Measurements from ENCODE around the gene BLM. TPM values are rescaled to one million over a fixed set of nuclear protein-coding genes. Genes with fewer than 3 reads are reported as not detected.

Gene BLM
- polyA plus RNA-seq, 4 donors: 10.3 to 14.4 (median 12.3) TPM

GRCh38 chr15:90691369-90691768, 25.8 kb upstream of the BLM start:
- no peak for DNase-seq (ENCODE audit: low read depth in 4 of 4, low spot score in 3 of 4)

DNA sequence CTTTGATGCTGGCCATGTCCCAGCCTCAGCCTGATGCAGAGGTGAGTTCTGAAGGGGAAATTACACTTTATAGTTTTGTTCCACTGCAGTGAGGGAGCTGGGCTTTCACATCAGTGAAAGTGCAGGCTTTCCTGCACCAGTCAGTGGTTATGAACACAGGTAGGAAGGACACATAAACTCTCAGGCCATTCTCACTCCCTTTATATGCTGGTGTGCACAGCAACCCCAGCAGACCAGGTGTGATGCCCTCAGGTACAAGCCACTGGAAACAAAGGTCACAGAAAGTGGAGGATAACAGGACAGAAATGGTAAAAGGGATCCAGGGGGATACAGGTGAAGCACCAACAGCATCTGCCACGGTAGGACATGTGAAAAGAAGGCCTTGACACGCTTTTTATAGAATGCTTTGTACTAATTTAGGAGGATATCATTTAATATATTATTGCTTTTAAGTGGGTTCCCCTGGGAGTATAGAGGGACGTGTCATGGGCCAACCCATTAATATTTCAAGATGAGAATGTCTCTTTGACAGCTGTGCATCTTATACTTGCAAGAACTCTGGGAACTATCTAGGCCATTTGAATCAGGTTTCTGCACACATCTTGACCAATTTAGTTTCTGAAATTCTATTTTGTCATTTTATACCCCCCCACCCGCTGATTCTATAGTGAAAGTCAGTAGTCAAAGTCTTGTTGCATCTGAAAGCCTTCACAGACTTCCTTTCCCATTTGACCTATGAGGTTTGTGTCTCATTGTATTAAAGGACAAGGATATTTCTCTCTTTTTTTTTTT, 25.0 kb upstream of the BLM start:
- no peak for DNase-seq (ENCODE audit: low read depth in 4 of 4, low spot score in 3 of 4)

- no peak for DNase-seq (ENCODE audit: low read depth in 4 of 4, low spot score in 3 of 4)
Measured at GRCh38 chr15:90694987-90695386, 22.2 kb upstream of the BLM start.

GRCh38 chr15:90697175-90697574, 20.0 kb upstream of the BLM start:
- DNase-seq (ENCODE audit: low read depth in 4 of 4, low spot score in 3 of 4): no peak

DNA sequence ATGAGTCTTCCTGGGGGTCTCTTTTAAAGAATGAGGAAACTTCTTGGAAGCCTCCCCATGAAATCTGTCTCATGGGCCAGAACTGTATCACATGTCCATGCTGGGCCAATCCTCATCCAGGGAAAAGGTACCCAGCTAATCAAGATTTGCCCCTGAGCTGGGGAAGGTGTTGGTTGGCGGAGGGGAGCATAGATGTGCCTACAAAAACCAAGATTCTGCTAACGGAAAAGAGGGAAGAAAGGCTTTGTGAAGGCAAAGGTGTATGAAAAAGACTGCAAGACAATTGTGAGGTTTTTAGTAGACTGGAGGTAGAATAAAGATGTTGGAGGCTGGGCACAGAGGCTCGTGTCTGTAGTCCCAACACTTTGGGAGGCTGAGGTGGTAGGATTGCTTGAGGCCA, 18.5 kb upstream of the BLM start:
- no peak for DNase-seq (ENCODE audit: low read depth in 4 of 4, low spot score in 3 of 4)

DNA sequence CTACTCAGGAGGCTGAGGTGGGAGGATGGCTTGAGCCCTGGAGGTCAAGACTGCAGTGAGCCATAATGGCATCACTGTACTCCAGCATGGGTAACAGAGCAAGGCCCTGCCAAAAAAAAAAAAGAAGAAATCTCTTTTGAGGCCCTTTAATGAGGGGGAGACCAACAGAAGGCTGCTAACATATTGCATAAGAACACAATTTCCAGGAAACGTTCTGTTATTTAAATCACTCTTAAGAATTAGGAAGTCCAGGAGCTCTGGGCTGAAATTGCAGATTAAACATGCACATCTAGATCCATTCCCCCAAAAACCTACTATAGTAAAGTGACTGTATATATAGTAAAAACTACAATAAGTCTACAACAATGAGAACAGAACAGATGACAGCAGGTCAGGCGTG, 16.1 kb upstream of the BLM start:
- DNase-seq (ENCODE audit: low read depth in 4 of 4, low spot score in 3 of 4): no peak

- DNase-seq (ENCODE audit: low read depth in 4 of 4, low spot score in 3 of 4): no peak
Measured at GRCh38 chr15:90701880-90702630, 15.1 kb upstream of the BLM start.

- no peak for DNase-seq (ENCODE audit: low read depth in 4 of 4, low spot score in 3 of 4)
Measured at GRCh38 chr15:90703455-90703854, 13.7 kb upstream of the BLM start.

- DNase-seq (ENCODE audit: low read depth in 4 of 4, low spot score in 3 of 4): no peak
Measured at GRCh38 chr15:90705212-90705611, 11.9 kb upstream of the BLM start.

GRCh38 chr15:90706394-90707327, 10.5 kb upstream of the BLM start:
- no peak for DNase-seq (ENCODE audit: low read depth in 4 of 4, low spot score in 3 of 4)

GRCh38 chr15:90707489-90707888, 9.7 kb upstream of the BLM start:
- DNase-seq (ENCODE audit: low read depth in 4 of 4, low spot score in 3 of 4): no peak

GRCh38 chr15:90708516-90708915, 8.6 kb upstream of the BLM start:
- DNase-seq (ENCODE audit: low read depth in 4 of 4, low spot score in 3 of 4): no peak

DNA sequence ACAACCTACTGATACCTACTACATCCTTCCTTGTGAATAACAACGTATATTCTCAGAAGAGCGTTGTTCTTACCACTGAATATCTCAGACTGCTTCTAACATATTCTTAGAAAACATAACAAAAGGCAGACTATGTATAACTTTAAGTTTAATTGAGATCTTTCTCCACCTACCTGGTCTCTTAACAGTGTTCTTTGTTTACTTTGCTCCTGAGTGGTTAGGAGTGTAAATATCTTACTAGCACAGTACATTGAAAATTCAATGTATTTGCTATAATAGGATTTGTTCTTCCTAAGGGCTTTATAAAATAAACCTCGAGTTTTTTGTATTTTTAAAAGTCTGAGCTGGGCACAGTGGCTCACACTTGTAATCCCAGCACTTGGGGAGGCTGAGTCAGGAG, 7.9 kb upstream of the BLM start:
- DNase-seq (ENCODE audit: low read depth in 4 of 4, low spot score in 3 of 4): no peak

DNA sequence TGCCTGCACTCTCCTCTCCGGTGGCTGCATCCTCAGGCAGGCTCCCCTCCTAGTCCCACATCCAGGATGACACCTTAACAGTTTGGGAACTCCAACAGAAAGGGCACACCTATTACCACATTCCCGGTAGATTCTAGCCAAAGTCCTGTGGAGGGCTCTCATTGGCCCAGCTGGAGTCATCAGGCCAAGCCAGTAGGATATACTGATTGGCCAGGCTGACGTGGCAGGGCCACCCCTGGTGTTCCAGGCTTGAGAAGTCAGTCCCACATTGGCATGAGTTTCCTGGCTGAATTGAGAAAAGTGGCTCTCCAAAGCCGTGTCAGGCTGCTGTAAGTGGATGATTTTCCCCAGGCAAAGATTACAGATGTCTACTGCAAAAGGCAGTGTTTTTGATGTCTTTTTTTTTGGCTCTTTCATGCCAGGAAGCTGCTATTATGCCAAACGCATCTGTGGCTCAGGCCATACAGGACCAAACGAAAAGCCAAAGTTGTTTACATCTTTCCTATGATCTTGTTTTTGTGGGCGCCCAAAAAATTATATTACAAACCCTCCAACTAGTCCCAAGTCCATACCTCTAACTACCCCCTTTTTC, 6.6 kb upstream of the BLM start:
- DNase-seq (ENCODE audit: low read depth in 4 of 4, low spot score in 3 of 4): no peak

- DNase-seq (ENCODE audit: low read depth in 4 of 4, low spot score in 3 of 4): no peak
Measured at GRCh38 chr15:90711418-90711824, 5.7 kb upstream of the BLM start.

DNA sequence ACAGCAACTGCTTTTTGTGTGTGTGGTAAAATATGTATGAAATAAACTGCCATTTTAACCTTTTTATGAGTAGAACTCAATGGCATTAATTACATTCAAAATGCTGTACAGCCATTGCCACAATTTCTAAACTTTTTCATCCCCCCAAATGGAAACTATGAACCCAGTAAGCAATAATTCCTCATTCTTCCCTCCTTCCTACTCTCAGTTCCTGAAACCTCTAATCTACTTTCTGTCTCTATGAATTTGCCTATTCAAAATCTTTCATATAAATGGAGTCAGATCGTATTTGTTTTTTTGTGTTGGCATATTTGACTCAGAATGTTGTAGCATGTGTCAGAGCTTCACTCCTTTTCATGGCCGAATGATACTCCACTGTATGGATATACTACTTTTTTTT, 5.3 kb upstream of the BLM start:
- DNase-seq (ENCODE audit: low read depth in 4 of 4, low spot score in 3 of 4): no peak

DNA sequence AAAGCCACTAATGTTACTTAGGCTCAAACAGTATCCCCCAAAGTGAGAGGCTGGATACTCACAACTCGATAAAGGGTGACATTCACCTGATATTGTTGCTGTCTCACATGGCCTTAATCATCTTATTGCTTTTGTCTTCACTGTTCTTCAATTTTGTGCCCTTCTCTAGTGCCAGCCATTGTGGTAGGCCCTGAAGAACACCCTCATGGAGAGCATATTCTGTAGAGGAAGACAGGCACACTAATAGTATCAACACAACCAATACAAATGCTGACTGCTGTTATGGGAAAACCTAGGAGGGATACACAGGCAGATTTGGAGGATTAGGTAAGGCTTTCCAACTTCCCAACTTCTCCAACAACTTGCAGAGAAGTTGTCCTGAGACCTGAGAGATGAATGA, 4.1 kb upstream of the BLM start:
- DNase-seq (ENCODE audit: low read depth in 4 of 4, low spot score in 3 of 4): no peak

- peak in 2 of 4 donors; percentile 5 to 18 for DNase-seq (ENCODE audit: low read depth in 4 of 4, low spot score in 3 of 4)
Measured at GRCh38 chr15:90716317-90716975, 700 bp upstream of the BLM start.

- no peak for DNase-seq (ENCODE audit: low read depth in 4 of 4, low spot score in 3 of 4)
Measured at GRCh38 chr15:90718232-90718631, 1.1 kb downstream of the BLM start.

DNA sequence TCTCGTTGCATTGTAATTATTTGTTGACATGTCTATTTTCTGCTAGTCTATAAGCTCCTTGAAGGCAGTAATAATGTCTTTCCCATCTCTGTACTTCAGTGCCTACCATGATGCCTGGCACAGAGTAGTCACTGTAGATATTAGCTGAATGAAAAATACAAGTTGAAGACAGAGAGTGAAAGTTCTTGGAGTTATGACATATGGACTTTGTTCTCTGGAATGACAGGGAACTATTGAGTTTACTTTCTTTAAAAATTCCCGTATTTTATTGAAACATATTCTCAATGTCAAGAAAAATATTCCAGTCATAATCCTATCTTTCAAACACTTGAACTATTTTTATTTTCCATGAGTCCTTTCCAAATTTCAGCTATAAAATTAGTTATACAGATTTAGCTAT, 3.0 kb downstream of the BLM start:
- DNase-seq (ENCODE audit: low read depth in 4 of 4, low spot score in 3 of 4): no peak

All from right renal pelvis (tissue), 4 donors.